Coronary artery (tissue), 2 donors: Measurements from ENCODE around the gene KAZALD1.

Source experiments
- DNase-seq: peaks from one replicate; pipeline ENCODE4 v3.0.0-alpha.2; 2017; ENCODE audit warnings: low spot score
- H3K27ac ChIP-seq, 2 donors: fragments of 200-600 bp; sonication (generic); one replicate each; pipeline ENCODE4 v1.5.1; 2016 to 2019
- H3K4me3 ChIP-seq: fragments of 200-600 bp; sonication (generic); 2 replicates; pipeline ENCODE4 v1.5.1; 2016; ENCODE audit warnings: mild to moderate bottlenecking, moderate library complexity
- TF ChIP-seq, protein P1 (sequence below): fragments of 200-600 bp; sonication (generic); IDR thresholded peaks from one replicate; pipeline ENCODE4 v1.5.1; 2019; ENCODE audit warnings: antibody characterized with exemption

The KAZALD1 gene

DNA sequence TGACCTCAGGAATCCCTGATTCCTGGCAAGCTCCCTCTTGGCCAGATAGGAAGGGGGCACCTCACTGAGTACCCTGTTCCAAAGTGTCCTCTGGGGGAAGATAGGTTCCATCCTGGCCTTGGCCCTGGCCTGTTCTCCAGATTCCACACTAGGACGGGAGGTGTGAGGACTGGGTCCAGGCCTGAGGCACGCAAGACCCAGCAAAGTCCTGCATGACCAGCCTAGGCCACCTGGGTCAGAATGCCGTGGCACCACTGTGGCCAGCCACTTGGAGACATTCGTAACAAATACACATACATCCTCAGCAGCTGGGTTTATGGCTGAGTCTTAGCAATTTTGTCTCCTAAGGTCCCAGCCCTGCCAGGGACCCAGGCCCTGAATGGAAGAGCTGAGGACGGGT lies 46.0 kb downstream of the KAZALD1 start:
- DNase-seq: no peak
- Histone ChIP-seq H3K4me3 (no peak overlapping the region), H3K27ac (no peak overlapping the region)
- TF ChIP-seq, protein P1, sequence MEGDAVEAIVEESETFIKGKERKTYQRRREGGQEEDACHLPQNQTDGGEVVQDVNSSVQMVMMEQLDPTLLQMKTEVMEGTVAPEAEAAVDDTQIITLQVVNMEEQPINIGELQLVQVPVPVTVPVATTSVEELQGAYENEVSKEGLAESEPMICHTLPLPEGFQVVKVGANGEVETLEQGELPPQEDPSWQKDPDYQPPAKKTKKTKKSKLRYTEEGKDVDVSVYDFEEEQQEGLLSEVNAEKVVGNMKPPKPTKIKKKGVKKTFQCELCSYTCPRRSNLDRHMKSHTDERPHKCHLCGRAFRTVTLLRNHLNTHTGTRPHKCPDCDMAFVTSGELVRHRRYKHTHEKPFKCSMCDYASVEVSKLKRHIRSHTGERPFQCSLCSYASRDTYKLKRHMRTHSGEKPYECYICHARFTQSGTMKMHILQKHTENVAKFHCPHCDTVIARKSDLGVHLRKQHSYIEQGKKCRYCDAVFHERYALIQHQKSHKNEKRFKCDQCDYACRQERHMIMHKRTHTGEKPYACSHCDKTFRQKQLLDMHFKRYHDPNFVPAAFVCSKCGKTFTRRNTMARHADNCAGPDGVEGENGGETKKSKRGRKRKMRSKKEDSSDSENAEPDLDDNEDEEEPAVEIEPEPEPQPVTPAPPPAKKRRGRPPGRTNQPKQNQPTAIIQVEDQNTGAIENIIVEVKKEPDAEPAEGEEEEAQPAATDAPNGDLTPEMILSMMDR: no peak

DNA sequence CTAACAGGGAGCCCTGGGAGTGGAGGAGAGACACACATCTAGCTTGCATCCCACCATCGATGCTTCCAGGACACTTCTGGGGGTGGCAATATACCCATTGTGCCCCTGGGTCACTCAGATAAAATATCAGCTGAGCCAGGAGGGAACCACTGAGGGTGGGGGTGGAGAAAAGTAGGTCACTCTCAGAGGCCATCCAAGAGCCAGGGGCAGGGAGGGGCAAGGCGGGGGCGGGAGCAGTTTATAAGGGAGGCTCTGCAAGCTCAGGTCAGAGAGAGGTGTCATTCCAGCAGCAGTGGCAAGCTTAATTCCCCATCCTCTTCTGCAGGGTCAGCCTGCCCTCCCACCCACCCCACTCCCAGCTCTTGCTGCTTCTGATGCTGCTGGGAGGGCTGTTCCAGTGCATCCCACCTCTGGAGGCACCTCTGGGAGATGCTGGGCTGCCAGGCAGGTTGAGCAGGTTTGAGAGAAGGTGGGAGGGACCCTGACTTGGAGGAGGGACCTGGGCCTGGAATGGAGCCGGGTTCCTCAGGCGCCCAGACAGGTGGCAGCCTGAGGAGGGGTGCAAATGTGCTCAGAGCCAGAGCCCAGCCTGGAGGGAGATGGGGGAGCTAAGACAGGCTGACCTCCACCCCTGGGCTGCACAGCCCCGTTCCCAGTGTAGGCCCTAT lies 49.2 kb downstream of the KAZALD1 start:
- DNase-seq: no peak
- Histone ChIP-seq H3K27ac (no peak overlapping the region), H3K4me3 (no peak overlapping the region)
- TF ChIP-seq, protein P1: no peak

DNA sequence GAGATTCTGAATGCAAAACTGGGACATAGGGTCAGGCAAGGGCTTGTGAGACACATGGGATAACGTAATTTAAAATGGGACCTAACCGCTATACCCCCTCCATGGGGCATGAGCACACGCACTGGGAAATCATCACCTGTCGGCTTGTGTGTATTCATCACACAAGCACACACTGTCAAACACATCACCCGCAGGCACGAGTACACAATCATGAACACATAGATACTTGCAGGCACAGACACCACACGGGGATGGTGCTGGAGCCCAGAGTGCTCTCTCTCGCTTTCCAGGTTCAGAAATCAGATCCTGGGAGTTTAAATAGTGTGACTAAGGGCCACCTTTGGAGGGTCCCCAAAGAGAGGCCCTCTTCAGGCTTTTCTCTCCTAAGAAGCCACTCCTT lies 49.8 kb downstream of the KAZALD1 start:
- Histone ChIP-seq H3K4me3 (no peak overlapping the region), H3K27ac (no peak overlapping the region)
- no peak for DNase-seq
- TF ChIP-seq, protein P1: no peak

DNA sequence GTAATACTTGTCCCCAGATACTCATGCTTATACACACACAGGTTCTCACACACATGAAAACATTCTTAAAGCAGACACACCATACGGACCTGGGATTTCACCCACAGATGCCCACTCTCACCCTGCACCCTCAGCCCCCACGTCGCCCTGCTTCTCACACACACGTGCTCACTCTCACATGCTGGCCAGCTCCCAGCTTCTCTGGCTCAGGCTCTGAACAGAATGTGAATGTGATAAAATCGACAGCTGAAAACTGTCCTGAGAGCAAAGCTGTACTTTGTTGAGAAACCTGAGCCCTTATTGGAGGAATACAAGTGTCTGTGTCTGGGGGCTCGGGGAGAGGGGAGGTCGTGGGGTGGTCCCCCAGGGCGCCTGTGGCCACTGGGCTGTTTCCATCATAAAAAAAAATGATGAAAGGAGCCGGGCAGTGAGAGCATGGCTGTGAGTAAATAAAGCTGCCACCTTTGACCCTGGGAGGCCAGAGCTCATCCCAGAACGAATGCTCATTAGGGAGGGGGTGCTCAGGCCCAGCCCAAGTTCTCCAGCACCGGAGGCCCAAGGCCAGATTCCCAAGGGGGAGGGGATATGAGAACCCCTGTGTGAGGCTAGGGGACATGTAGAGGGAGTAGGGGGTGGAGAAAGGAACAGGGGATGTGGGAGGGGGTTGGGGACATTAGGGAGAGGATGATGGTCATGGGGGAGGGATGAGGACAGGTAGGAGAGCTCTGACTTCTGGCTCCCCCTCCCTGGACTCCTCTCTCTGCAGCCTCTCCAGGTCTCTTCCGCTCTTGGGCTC lies 51.2 kb downstream of the KAZALD1 start:
- TF ChIP-seq, protein P1: no peak
- no peak overlapping the region for H3K27ac ChIP-seq
- DNase-seq: no peak
- no peak overlapping the region for H3K4me3 ChIP-seq

DNA sequence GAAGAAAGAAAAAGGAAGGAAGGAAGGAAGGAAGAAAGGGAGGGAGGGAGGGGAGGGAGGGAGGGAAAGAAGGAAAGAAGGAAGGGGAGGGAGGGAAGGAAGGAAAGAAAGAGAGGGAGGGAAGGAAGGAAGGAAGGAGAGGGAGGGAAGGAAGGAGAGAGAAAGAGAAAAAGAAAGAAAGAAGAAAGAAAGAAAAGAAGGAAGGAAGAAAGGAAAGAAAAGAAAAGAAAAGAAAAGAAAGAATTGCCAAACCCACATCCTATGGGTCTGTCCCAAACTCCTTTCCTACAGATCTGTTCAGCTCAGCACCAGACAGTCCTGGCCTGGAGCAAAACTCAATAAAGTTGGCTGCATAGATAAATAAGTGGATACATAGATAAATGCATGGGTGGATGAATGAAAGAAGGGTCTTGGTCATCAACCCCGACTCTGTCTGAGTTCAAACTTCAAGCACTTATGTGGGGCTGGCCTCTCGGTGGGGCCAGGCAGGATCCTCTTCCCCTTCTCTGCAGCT lies 52.2 kb downstream of the KAZALD1 start:
- TF ChIP-seq, protein P1: no peak
- DNase-seq: no peak
- H3K4me3 ChIP-seq: no peak overlapping the region
- no peak overlapping the region for H3K27ac ChIP-seq

DNA sequence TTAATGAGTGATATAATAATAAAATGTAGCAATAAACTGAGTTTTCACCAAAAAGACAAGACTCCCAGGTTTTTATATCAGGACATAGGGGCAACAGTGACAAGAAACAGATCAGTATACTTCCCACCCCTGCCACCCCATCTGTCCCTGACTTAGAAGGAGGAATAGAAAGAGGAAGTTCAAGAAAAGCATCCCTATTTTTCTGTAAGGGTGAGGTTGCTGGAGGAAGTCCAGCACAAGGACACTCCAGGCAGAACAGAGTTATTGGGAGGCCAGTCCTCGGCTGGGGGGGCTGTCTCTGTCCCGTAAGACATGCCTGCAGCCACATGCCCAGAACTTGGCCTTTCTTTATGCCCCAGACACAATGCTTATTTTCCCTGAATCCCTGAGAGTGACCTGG lies 52.9 kb downstream of the KAZALD1 start:
- no peak for DNase-seq
- TF ChIP-seq, protein P1: no peak
- H3K4me3 ChIP-seq: no peak overlapping the region
- H3K27ac ChIP-seq: no peak overlapping the region
